H9 (cell line): ENCODE results near the gene CAPN8. TPM values are rescaled to one million over a fixed set of nuclear protein-coding genes. Genes with fewer than 3 reads are reported as not detected.

ENCODE experiments used
- DNase-seq: peaks from one replicate; pipeline ENCODE4 v3.0.0-alpha.2; 2017
- H2AFZ ChIP-seq: one replicate; pipeline ENCODE4 v1.6.1; 2013; ENCODE audit warnings: mild to moderate bottlenecking, low read length, control low read depth, moderate library complexity
- H2AK5ac ChIP-seq: 2 replicates; pipeline ENCODE4 v1.6.1; 2013; ENCODE audit warnings: low read length, control low read depth, mixed read lengths; ENCODE audit not compliant: insufficient read length
- H2BK120ac ChIP-seq: one replicate; pipeline ENCODE4 v1.6.1; 2013; ENCODE audit warnings: low read depth, mild to moderate bottlenecking, low read length, control low read depth, inconsistent platforms; ENCODE audit not compliant: poor library complexity, severe bottlenecking
- H2BK12ac ChIP-seq: 2 replicates; pipeline ENCODE4 v1.6.1; 2013; ENCODE audit warnings: low read length, control low read depth, mixed read lengths, low read depth; ENCODE audit not compliant: insufficient read length
- H2BK15ac ChIP-seq: 2 replicates; pipeline ENCODE4 v1.6.1; 2013; ENCODE audit warnings: low read depth, low read length, control low read depth
- H2BK20ac ChIP-seq: one replicate; pipeline ENCODE4 v1.6.1; 2013; ENCODE audit warnings: low read depth, mild to moderate bottlenecking, low read length, control low read depth, inconsistent platforms; ENCODE audit not compliant: poor library complexity, severe bottlenecking
- H2BK5ac ChIP-seq: 2 replicates; pipeline ENCODE4 v1.6.1; 2013; ENCODE audit warnings: low read length, control low read depth, mixed read lengths; ENCODE audit not compliant: insufficient read length
- H3K14ac ChIP-seq: 2 replicates; pipeline ENCODE4 v1.6.1; 2013; ENCODE audit warnings: low read length, control low read depth; ENCODE audit not compliant: insufficient read depth
- H3K18ac ChIP-seq: 2 replicates; pipeline ENCODE4 v1.6.1; 2013; ENCODE audit warnings: low read depth, mild to moderate bottlenecking, mixed read lengths, low read length, control low read depth; ENCODE audit not compliant: insufficient read length
- H3K23ac ChIP-seq: 2 replicates; pipeline ENCODE4 v1.6.1; 2013; ENCODE audit warnings: low read length, control low read depth, mixed read lengths, low read depth; ENCODE audit not compliant: insufficient read length
- H3K23me2 ChIP-seq: 2 replicates; pipeline ENCODE4 v1.6.1; 2013; ENCODE audit warnings: low read depth, mild to moderate bottlenecking, mixed read lengths, low read length, control low read depth; ENCODE audit not compliant: insufficient read length, poor library complexity, severe bottlenecking
- H3K27ac ChIP-seq: 2 replicates; pipeline ENCODE4 v1.5.1; 2013; ENCODE audit warnings: low read length, control low read depth, mixed read lengths, low read depth; ENCODE audit not compliant: insufficient read length
- H3K27me3 ChIP-seq: 2 replicates; pipeline ENCODE4 v1.6.1; 2013; ENCODE audit warnings: low read length, control low read depth, inconsistent platforms; ENCODE audit not compliant: insufficient read depth
- H3K4ac ChIP-seq: 2 replicates; pipeline ENCODE4 v1.6.1; 2013; ENCODE audit warnings: low read depth, mild to moderate bottlenecking, control low read depth, inconsistent platforms, low read length, moderate library complexity
- H3K4me1 ChIP-seq: 2 replicates; pipeline ENCODE4 v1.6.1; 2013; ENCODE audit warnings: low read length, control low read depth, inconsistent platforms; ENCODE audit not compliant: insufficient read depth
- H3K4me2 ChIP-seq: 2 replicates; pipeline ENCODE4 v1.6.1; 2013; ENCODE audit warnings: low read length, control low read depth, mixed read lengths; ENCODE audit not compliant: insufficient read length, insufficient read depth
- H3K56ac ChIP-seq: 2 replicates; pipeline ENCODE4 v1.6.1; 2013; ENCODE audit warnings: low read depth, mild to moderate bottlenecking, mixed read lengths, low read length, control low read depth; ENCODE audit not compliant: insufficient read length
- H3K79me1 ChIP-seq: 2 replicates; pipeline ENCODE4 v1.6.1; 2013; ENCODE audit warnings: low read depth, mild to moderate bottlenecking, moderate library complexity, low read length, control low read depth, inconsistent platforms; ENCODE audit not compliant: insufficient read depth, poor library complexity, severe bottlenecking
- H3K79me2 ChIP-seq: 2 replicates; pipeline ENCODE4 v1.6.1; 2013; ENCODE audit warnings: low read length, control low read depth, inconsistent platforms; ENCODE audit not compliant: insufficient read depth
- H3K9ac ChIP-seq: 2 replicates; pipeline ENCODE4 v1.6.1; 2013; ENCODE audit warnings: low read length, control low read depth, mixed read lengths; ENCODE audit not compliant: insufficient read length; ENCODE audit errors: extremely low read depth
- H3K9me3 ChIP-seq: one replicate; pipeline ENCODE4 v1.6.1; 2013; ENCODE audit warnings: low read depth, low read length, inconsistent platforms; ENCODE audit not compliant: control insufficient read depth
- H3T11ph ChIP-seq: one replicate; pipeline ENCODE4 v1.6.1; 2013; ENCODE audit warnings: mild to moderate bottlenecking, low read length, control low read depth, inconsistent platforms
- H4K20me1 ChIP-seq: one replicate; pipeline ENCODE4 v1.6.1; 2013; ENCODE audit not compliant: control insufficient read depth, insufficient read length, insufficient read depth
- H4K5ac ChIP-seq: 2 replicates; pipeline ENCODE4 v1.6.1; 2013; ENCODE audit warnings: low read depth, mild to moderate bottlenecking, mixed read lengths, low read length, control low read depth; ENCODE audit not compliant: insufficient read length
- H4K8ac ChIP-seq: replicated peaks from 2 replicates; pipeline ENCODE4 v1.6.1; 2013; ENCODE audit warnings: low read length, control low read depth, mixed read lengths, low read depth; ENCODE audit not compliant: insufficient read length
- H4K91ac ChIP-seq: 2 replicates; pipeline ENCODE4 v1.6.1; 2013; ENCODE audit warnings: low read depth, mild to moderate bottlenecking, moderate library complexity, mixed read lengths, low read length, control low read depth; ENCODE audit not compliant: insufficient read length
- H3K27ac Mint-ChIP-seq, 3 experiments: 2 replicates in 2 of 3; 3 replicates in 1 of 3; pipeline ENCODE4 v1.8.0; 2020 to 2021; ENCODE audit warnings: mixed read lengths in 3 of 3, mild to moderate bottlenecking in 1 of 3, moderate library complexity in 1 of 3
- H3K27me3 Mint-ChIP-seq: 2 replicates; pipeline ENCODE4 v1.8.0; 2021; ENCODE audit warnings: low read depth, mild to moderate bottlenecking, moderate library complexity, mixed read lengths
- H3K36me3 Mint-ChIP-seq, 3 experiments: 2 replicates in 2 of 3; 3 replicates in 1 of 3; pipeline ENCODE4 v1.8.0; 2020 to 2021; ENCODE audit warnings: low read depth in 3 of 3, mixed read lengths in 3 of 3; ENCODE audit not compliant: insufficient read depth in 1 of 3
- H3K4me1 Mint-ChIP-seq, 2 experiments: 2 replicates each; pipeline ENCODE4 v1.8.0; 2020; ENCODE audit warnings: mixed read lengths in 2 of 2
- H3K4me3 Mint-ChIP-seq, 2 experiments: 2 replicates in 1 of 2; 3 replicates in 1 of 2; pipeline ENCODE4 v1.8.0; 2020 to 2021; ENCODE audit warnings: mild to moderate bottlenecking in 2 of 2, mixed read lengths in 2 of 2, moderate library complexity in 1 of 2
- H3K9me3 Mint-ChIP-seq, 2 experiments: 2 replicates in 1 of 2; 3 replicates in 1 of 2; pipeline ENCODE4 v1.8.0; 2020; ENCODE audit warnings: mild to moderate bottlenecking in 2 of 2, mixed read lengths in 2 of 2, moderate library complexity in 1 of 2
- WGBS: extraction: QIAGEN DNeasy Blood & Tissue Kit; methylation state at CpG from one replicate; pipeline ENCODE4 v1.1.7; 2013; ENCODE audit warnings: missing lambda C conversion rate, low lambda C conversion rate, mixed read lengths; ENCODE audit not compliant: insufficient read length; ENCODE audit errors: extremely low coverage; 5-methylcytosine and 5-hydroxymethylcytosine counted together
- total RNA-seq: library from RNA; stranded (reverse); gene quantifications from 2 replicates; pipeline ENCODE4 v1.2.1, GENCODE V29; 2021
- TF ChIP-seq, protein P1 (sequence below): fragments of 200-600 bp; sonication (generic); conservative IDR thresholded peaks from 3 replicates; pipeline ENCODE4 v1.8.0; 2021; ENCODE audit warnings: antibody characterized with exemption, mild to moderate bottlenecking

Gene CAPN8
- total RNA-seq, 1 experiment from 2014 or later = not detected

DNA sequence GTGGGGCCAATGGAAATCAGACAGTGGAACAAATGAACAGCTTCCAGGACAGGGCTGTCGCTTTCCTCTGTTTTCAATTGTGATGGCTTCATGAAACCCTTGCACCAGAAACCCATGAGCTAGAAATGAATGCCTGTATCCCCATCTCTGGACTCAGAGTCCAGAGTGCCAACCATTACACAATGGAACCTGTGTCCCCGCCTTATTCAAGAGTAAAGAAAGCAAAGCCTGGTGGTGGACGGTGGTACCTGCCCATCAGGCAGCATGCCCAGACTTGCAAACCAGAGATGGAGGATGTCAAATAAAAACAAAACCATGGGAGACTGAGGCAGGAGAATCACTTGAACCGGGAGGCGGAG, 42.5 kb upstream of the CAPN8 start:
- TF ChIP-seq, protein P1, sequence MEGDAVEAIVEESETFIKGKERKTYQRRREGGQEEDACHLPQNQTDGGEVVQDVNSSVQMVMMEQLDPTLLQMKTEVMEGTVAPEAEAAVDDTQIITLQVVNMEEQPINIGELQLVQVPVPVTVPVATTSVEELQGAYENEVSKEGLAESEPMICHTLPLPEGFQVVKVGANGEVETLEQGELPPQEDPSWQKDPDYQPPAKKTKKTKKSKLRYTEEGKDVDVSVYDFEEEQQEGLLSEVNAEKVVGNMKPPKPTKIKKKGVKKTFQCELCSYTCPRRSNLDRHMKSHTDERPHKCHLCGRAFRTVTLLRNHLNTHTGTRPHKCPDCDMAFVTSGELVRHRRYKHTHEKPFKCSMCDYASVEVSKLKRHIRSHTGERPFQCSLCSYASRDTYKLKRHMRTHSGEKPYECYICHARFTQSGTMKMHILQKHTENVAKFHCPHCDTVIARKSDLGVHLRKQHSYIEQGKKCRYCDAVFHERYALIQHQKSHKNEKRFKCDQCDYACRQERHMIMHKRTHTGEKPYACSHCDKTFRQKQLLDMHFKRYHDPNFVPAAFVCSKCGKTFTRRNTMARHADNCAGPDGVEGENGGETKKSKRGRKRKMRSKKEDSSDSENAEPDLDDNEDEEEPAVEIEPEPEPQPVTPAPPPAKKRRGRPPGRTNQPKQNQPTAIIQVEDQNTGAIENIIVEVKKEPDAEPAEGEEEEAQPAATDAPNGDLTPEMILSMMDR = peak; percentile 33; the same call in 1 of the 3 replicates
- Mint-ChIP-seq H3K27ac (no peak overlapping the region), H3K4me3 (no peak overlapping the region)

More for the DNA sequence above, 42.5 kb upstream of the CAPN8 start:
- WGBS = no CpG with 5 or more reads among the region's 5 CpGs
- H4K8ac ChIP-seq = no peak overlapping the region
- no peak overlapping the region for H3K27ac ChIP-seq
- peaks cover 2% of the 10 kb centered on the region for H3K23me2 ChIP-seq
- H3K56ac ChIP-seq = no peak overlapping the region
- no peak overlapping the region for H2BK5ac ChIP-seq
- H3K36me3 Mint-ChIP-seq = no peaks in the 10 kb centered on the region
- no peak overlapping the region for H3K18ac ChIP-seq
- no peak overlapping the region for H3K4ac ChIP-seq
- no peak overlapping the region for H2BK15ac ChIP-seq
- H2AK5ac ChIP-seq = no peak overlapping the region
- H2BK120ac ChIP-seq = no peak overlapping the region
- no peak overlapping the region for H3K9ac ChIP-seq
- no peaks in the 10 kb centered on the region for H3K4me1 ChIP-seq
- H3K14ac ChIP-seq = no peak overlapping the region
- H3K27me3 ChIP-seq = peaks cover 1% of the 10 kb centered on the region; the same call in 1 of the 2 replicates
- no peaks in the 10 kb centered on the region for H3K9me3 ChIP-seq
- no peak overlapping the region for H2BK12ac ChIP-seq
- DNase-seq = no peak
- H3K4me1 Mint-ChIP-seq = peaks cover 20 to 24% of the 10 kb centered on the region in 2 experiments
- peaks cover 33% of the 10 kb centered on the region for H3K27me3 Mint-ChIP-seq
- H4K91ac ChIP-seq = no peak overlapping the region
- no peaks in the 10 kb centered on the region for H3K9me3 Mint-ChIP-seq
- no peak overlapping the region for H3K23ac ChIP-seq
- H3K79me1 ChIP-seq = no peaks in the 10 kb centered on the region
- no peak overlapping the region for H4K5ac ChIP-seq
- no peak overlapping the region for H2AFZ ChIP-seq
- no peaks in the 10 kb centered on the region for H4K20me1 ChIP-seq
- no peak overlapping the region for H3T11ph ChIP-seq
- H3K4me2 ChIP-seq = no peak overlapping the region
- no peaks in the 10 kb centered on the region for H3K79me2 ChIP-seq
- H2BK20ac ChIP-seq = no peak overlapping the region
